GM20431 (cell line): ENCODE results near the gene GPX1.
"Not testable (repeated sequence)": the region's sequence is repeated elsewhere in the genome, so short reads cannot be mapped to it uniquely, and the experiment has no call there.

ENCODE experiments used
- in situ Hi-C: fragments of 300-500 bp; cut with MseI, MboI; formaldehyde crosslinking; loops from one replicate; pipeline ENCODE4 v1.15.0; 2020; ENCODE audit warnings: low sequenced_read_pairs; ENCODE audit not compliant: unreplicated experiment

The GPX1 gene

GRCh38 chr3:49358217-49358883 is at the start of gene GPX1:
GPX1 (minus strand) TSS chr3:49358353; CDS start chr3:49358278, 75 bp downstream.
- in situ Hi-C loops: no loop called here

GRCh38 chr3:49406571-49407565 is 48.7 kb upstream of the GPX1 start:
- in situ Hi-C loops: no loop called here

GRCh38 chr3:49405570-49405969 is 47.4 kb upstream of the GPX1 start:
- in situ Hi-C loops: not testable (repeated sequence)

- in situ Hi-C loops: no loop called here
These were observed 45.7 kb upstream of the GPX1 start for GRCh38 chr3:49403891-49404290.

GRCh38 chr3:49401766-49402165 is 43.6 kb upstream of the GPX1 start:
- in situ Hi-C loops: no loop called here

GRCh38 chr3:49399461-49399860 is 41.3 kb upstream of the GPX1 start:
- in situ Hi-C loops: no loop called here

GRCh38 chr3:49397470-49397869 is 39.3 kb upstream of the GPX1 start:
- in situ Hi-C loops: no loop called here

GRCh38 chr3:49391310-49391709 is 33.2 kb upstream of the GPX1 start:
- in situ Hi-C loops: not testable (repeated sequence)

- in situ Hi-C loops: no loop called here
These were observed 31.1 kb upstream of the GPX1 start for GRCh38 chr3:49389297-49389696.

- in situ Hi-C loops: no loop called here
These were observed 30.2 kb upstream of the GPX1 start for GRCh38 chr3:49388289-49388820.

- in situ Hi-C loops: no loop called here
These were observed 29.6 kb upstream of the GPX1 start for GRCh38 chr3:49387721-49388120.

- in situ Hi-C loops: no loop called here
These were observed 28.1 kb upstream of the GPX1 start for GRCh38 chr3:49386056-49386756.

- in situ Hi-C loops: no loop called here
These were observed 27.5 kb upstream of the GPX1 start for GRCh38 chr3:49385617-49386016.

GRCh38 chr3:49383387-49383786 is 25.2 kb upstream of the GPX1 start:
- in situ Hi-C loops: no loop called here

- in situ Hi-C loops: no loop called here
These were observed 20.2 kb upstream of the GPX1 start for GRCh38 chr3:49378249-49378895.

- in situ Hi-C loops: no loop called here
These were observed 19.3 kb upstream of the GPX1 start for GRCh38 chr3:49377483-49377882.

GRCh38 chr3:49371946-49372345 is 13.8 kb upstream of the GPX1 start:
- in situ Hi-C loops: no loop called here

- in situ Hi-C loops: no loop called here
These were observed 12.6 kb upstream of the GPX1 start for GRCh38 chr3:49370585-49371290.

- in situ Hi-C loops: no loop called here
These were observed 4.4 kb upstream of the GPX1 start for GRCh38 chr3:49362561-49362960.
